ENCODE measurements around the gene INF2. TPM values are rescaled to one million over a fixed set of nuclear protein-coding genes. Genes with fewer than 3 reads are reported as not detected.

Gene INF2
- polyA plus RNA-seq, 1 donor (not counting 4 experiments of a cell fraction or from before 2014, with no cell fraction given): 22.6 TPM

DNA sequence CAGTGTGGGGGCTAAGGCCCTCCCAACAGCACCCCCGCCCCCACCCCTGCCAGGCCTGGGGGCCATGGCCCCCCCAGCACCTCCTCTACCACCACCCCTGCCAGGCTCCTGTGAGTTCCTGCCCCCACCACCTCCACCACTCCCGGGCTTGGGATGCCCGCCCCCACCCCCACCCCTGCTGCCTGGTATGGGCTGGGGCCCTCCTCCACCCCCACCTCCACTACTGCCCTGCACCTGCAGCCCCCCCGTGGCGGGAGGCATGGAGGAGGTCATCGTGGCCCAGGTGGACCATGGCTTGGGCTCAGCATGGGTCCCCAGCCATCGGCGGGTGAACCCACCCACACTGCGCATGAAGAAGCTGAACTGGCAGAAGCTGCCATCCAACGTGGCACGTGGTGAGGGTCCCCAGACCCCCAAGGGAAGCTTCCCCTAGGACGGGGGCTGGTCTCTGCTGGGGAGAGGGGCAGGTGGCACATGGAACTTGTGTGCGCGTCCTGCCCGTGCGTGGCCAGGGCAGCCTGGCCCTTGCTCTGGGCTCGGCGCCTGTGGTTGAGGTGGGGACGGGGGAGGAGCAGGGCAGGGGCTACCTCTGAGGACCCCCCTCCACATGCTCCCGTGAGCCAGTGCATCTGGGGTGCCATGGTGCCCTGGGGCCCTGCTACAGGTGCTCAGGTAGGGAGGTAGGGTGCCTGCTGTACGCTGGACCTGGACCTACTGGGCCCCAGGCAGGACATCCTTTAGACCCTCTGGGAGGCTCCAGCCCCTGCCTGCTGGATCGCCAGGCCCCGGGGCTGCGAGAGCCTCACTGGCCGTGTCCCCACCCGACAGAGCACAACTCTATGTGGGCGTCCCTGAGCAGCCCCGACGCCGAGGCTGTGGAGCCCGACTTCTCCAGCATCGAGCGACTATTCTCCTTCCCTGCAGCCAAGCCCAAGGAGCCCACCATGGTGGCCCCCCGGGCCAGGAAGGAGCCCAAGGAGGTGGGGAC is 18.5 kb downstream of the INF2 start:
- Histone ChIP-seq H3K79me2 (ENCODE audit: control insufficient read depth, insufficient read depth, low read length) (no peaks in the 10 kb centered on the region), H3K4me1 (ENCODE audit: control insufficient read depth, extremely low read depth, insufficient read depth, low read length) (no peaks in the 10 kb centered on the region), H3K4me3 (ENCODE audit: control insufficient read depth in 2 of 3, extremely low read depth in 1 of 3, insufficient read depth in 2 of 3, low read depth in 1 of 3, low read length in 3 of 3) (no peak overlapping the region), H4K20me1 (ENCODE audit: control insufficient read depth, extremely low read depth, insufficient read depth, low read length) (no peaks in the 10 kb centered on the region), H3K9ac (ENCODE audit: control insufficient read depth, extremely low read depth, insufficient read depth, low read length) (no peak overlapping the region), H3K36me3 (ENCODE audit: control insufficient read depth in 2 of 2, extremely low read depth in 1 of 2, insufficient read depth in 2 of 2, low read length in 2 of 2) (peaks cover 40 to 50% of the 10 kb centered on the region in 2 experiments), H3K27ac (ENCODE audit: control insufficient read depth, insufficient read depth, low read length) (no peak overlapping the region), H3K4me2 (ENCODE audit: control insufficient read depth, extremely low read depth, insufficient read depth, low read depth, low read length) (no peak overlapping the region), H2AFZ (ENCODE audit: control insufficient read depth, low read length) (no peak overlapping the region), H3K9me3 (ENCODE audit: control insufficient read depth, low read depth, low read length) (no peaks in the 10 kb centered on the region), H3K27me3 (ENCODE audit: control insufficient read depth, extremely low read depth, insufficient read depth, low read length) (no peaks in the 10 kb centered on the region), H3K9me1 (ENCODE audit: control insufficient read depth, extremely low read depth, insufficient read depth, low read length) (no peaks in the 10 kb centered on the region)
- dilution Hi-C loops (cut with MboI; ENCODE audit: extremely low pct_ligation_motif_present, low sequenced_read_pairs): no loop called here
- no peak for FAIRE-seq
- no peak for DNase-seq (ENCODE audit: low read depth, low spot score)
- TF ChIP-seq, protein P1, sequence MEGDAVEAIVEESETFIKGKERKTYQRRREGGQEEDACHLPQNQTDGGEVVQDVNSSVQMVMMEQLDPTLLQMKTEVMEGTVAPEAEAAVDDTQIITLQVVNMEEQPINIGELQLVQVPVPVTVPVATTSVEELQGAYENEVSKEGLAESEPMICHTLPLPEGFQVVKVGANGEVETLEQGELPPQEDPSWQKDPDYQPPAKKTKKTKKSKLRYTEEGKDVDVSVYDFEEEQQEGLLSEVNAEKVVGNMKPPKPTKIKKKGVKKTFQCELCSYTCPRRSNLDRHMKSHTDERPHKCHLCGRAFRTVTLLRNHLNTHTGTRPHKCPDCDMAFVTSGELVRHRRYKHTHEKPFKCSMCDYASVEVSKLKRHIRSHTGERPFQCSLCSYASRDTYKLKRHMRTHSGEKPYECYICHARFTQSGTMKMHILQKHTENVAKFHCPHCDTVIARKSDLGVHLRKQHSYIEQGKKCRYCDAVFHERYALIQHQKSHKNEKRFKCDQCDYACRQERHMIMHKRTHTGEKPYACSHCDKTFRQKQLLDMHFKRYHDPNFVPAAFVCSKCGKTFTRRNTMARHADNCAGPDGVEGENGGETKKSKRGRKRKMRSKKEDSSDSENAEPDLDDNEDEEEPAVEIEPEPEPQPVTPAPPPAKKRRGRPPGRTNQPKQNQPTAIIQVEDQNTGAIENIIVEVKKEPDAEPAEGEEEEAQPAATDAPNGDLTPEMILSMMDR (optimal IDR thresholded peaks at IDR 0.05 in 1 of 3, IDR thresholded peaks at IDR 0.05 in 1 of 3, conservative IDR thresholded peaks at IDR 0.05 in 1 of 3; ENCODE audit: extremely low read depth in 1 of 3, insufficient read depth in 2 of 3, low read length in 3 of 3): no peak
- no peak for TF ChIP-seq EZH2 (IDR thresholded peaks at IDR 0.05; ENCODE audit: low read length)

DNA sequence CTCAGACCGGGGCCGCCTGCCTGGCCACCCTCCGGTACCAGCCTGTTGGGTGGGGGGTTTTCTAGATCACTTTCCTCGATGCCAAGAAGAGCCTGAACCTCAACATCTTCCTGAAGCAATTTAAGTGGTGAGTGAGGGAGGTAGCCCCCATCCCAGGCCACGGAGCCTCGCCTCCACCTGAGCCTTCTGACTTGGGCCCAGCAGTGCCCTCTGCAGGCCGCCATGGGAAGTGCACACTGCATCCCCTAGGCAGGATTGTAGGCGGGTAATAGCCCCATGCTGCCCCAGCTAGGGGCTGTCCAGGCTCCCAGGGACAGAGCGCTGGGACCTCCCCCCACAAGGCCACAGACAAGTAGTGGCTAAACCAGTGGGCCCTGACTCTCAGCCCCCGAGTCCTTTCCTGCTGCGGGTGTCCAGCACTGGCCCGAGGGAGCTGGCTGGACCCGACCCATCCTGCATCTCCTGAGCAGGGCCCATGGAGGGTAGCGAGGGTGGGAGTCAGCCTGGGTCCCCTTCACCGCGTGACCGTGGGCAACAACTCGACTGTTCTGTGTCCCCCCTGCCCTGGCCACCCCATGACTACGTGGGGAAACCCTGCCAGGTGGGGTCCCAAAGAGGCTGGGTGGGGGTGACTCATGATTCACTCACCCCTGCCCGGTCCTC is 19.3 kb downstream of the INF2 start:
- no peak overlapping the region for H2AFZ ChIP-seq (ENCODE audit: control insufficient read depth, low read length)
- H3K9me1 ChIP-seq (ENCODE audit: control insufficient read depth, extremely low read depth, insufficient read depth, low read length): no peaks in the 10 kb centered on the region
- H3K9me3 ChIP-seq (ENCODE audit: control insufficient read depth, low read depth, low read length): no peaks in the 10 kb centered on the region
- H3K9ac ChIP-seq (ENCODE audit: control insufficient read depth, extremely low read depth, insufficient read depth, low read length): no peak overlapping the region
- TF ChIP-seq, protein P1 (optimal IDR thresholded peaks at IDR 0.05 in 1 of 3, IDR thresholded peaks at IDR 0.05 in 1 of 3, conservative IDR thresholded peaks at IDR 0.05 in 1 of 3; ENCODE audit: extremely low read depth in 1 of 3, insufficient read depth in 2 of 3, low read length in 3 of 3): peak in 2 of 3 experiments; percentile 95 to 96
- TF ChIP-seq EZH2 (IDR thresholded peaks at IDR 0.05; ENCODE audit: low read length): no peak
- no peaks in the 10 kb centered on the region for H3K4me1 ChIP-seq (ENCODE audit: control insufficient read depth, extremely low read depth, insufficient read depth, low read length)
- DNase-seq (ENCODE audit: low read depth, low spot score): no peak
- no peak overlapping the region for H3K4me3 ChIP-seq (ENCODE audit: control insufficient read depth in 2 of 3, extremely low read depth in 1 of 3, insufficient read depth in 2 of 3, low read depth in 1 of 3, low read length in 3 of 3)
- no peaks in the 10 kb centered on the region for H3K79me2 ChIP-seq (ENCODE audit: control insufficient read depth, insufficient read depth, low read length)
- dilution Hi-C loops (cut with MboI; ENCODE audit: extremely low pct_ligation_motif_present, low sequenced_read_pairs): no loop called here
- H3K27me3 ChIP-seq (ENCODE audit: control insufficient read depth, extremely low read depth, insufficient read depth, low read length): no peaks in the 10 kb centered on the region
- H3K4me2 ChIP-seq (ENCODE audit: control insufficient read depth, extremely low read depth, insufficient read depth, low read depth, low read length): no peak overlapping the region
- H3K36me3 ChIP-seq (ENCODE audit: control insufficient read depth in 2 of 2, extremely low read depth in 1 of 2, insufficient read depth in 2 of 2, low read length in 2 of 2): peaks cover 37 to 46% of the 10 kb centered on the region in 2 experiments
- FAIRE-seq: peak; percentile 34
- no peak overlapping the region for H3K27ac ChIP-seq (ENCODE audit: control insufficient read depth, insufficient read depth, low read length)
- no peaks in the 10 kb centered on the region for H4K20me1 ChIP-seq (ENCODE audit: control insufficient read depth, extremely low read depth, insufficient read depth, low read length)

All from keratinocyte (primary cell).